Rectal smooth muscle tissue (tissue), 1 donor: ENCODE data around the gene ASIC5.
"Not testable (repeated sequence)": the region's sequence is repeated elsewhere in the genome, so short reads cannot be mapped to it uniquely, and the experiment has no call there.

Experiments
- H3K27ac ChIP-seq: one replicate; pipeline ENCODE4 v1.7.0; 2013; ENCODE audit warnings: low read depth, low read length, inconsistent platforms
- H3K27me3 ChIP-seq: one replicate; pipeline ENCODE4 v1.7.0; 2013; ENCODE audit warnings: low read length; ENCODE audit not compliant: control insufficient read depth, insufficient read depth
- H3K36me3 ChIP-seq: one replicate; pipeline ENCODE4 v1.7.0; 2013; ENCODE audit warnings: low read length; ENCODE audit not compliant: control insufficient read depth, insufficient read depth
- H3K4me1 ChIP-seq: one replicate; pipeline ENCODE4 v1.7.0; 2013; ENCODE audit warnings: low read length; ENCODE audit not compliant: control insufficient read depth, insufficient read depth
- H3K4me3 ChIP-seq: one replicate; pipeline ENCODE4 v1.7.0; 2013; ENCODE audit warnings: low read length
- H3K9ac ChIP-seq: one replicate; pipeline ENCODE4 v1.7.0; 2013; ENCODE audit warnings: low read length

ASIC5 gene

DNA sequence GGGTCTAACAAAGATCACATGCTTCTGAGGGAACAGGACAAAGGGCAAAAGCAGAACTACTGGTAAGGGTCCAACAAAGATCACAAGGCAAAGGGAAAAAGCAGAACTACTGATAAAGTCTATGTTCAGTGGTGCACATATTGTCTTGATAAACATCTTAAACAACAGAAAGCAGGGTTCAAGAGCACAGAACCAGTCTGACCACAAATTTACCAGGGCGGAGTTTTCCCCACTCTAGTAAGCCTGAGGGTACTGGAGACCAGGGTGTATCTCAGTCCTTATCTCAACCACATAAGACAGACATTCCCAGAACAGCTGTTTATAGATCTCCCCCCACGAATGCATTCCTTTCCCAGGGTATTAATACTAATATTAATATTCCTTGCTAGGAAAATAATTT, 32.3 kb upstream of the ASIC5 start:
- not testable (repeated sequence) for H3K27ac ChIP-seq, H3K27me3 ChIP-seq, H3K4me3 ChIP-seq, H3K36me3 ChIP-seq, H3K9ac ChIP-seq, H3K4me1 ChIP-seq

GRCh38 chr4:155891058-155891457, 25.0 kb upstream of the ASIC5 start:
- H3K4me1 ChIP-seq = no peaks in the 10 kb centered on the region
- no peaks in the 10 kb centered on the region for H3K36me3 ChIP-seq
- H3K27ac ChIP-seq = no peak overlapping the region
- H3K9ac ChIP-seq = no peak overlapping the region
- no peaks in the 10 kb centered on the region for H3K27me3 ChIP-seq
- H3K4me3 ChIP-seq = no peak overlapping the region

DNA sequence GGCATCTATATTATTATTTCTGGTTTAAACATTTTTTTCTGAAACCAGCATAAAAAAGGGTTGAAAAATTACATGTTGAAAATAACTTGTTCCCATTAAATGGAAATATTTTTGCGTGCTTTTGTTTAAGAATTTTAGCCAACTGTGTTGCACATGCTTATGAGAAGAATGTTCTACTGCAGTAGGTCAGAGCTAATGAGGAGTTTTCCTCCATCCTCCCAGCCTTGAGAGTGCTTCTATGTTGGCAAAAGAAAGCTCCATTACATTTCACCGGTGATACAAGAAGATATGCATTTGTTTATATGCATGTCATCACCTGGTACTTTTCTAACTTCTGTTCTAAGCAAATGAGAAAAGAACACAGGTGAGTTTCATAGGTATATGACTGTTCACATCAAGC, 23.9 kb upstream of the ASIC5 start:
- Histone ChIP-seq H3K4me3 (no peak overlapping the region), H3K36me3 (no peaks in the 10 kb centered on the region), H3K27ac (no peak overlapping the region), H3K27me3 (no peaks in the 10 kb centered on the region), H3K9ac (no peak overlapping the region), H3K4me1 (no peaks in the 10 kb centered on the region)

DNA sequence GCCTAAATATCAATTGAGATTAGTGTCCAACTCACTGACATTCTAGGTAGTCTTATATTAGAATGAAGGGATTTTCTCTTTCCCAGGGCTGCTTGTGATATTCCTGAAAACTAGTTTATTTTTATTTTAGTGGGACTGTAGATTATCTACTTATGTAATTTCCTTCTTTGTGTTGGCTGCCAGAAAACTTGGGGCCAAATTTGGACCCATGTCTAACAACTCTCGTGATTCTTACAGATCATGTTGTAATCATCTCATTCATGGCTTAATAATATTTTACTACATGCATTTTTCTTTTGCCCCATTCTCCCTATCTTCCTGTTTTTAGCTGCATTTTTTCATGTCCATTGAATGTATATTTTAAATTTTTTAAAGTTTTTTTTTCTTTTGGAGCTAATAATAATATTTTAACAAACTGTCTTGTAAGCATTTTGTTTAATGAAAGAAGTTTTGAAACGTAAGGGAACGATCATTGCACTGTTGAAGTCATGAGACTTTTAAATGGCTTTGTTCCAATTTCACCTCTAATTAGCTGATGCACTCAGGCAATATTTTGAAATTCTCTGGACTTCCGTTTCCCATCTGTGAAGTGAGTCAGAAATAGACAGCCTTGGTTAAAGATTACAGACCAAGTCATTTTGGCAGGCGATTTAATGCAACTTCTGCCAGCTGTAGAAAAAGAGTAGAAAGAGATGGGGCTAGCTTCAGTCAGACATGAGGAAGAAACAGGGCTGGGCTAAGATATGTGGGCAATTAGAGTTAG, 23.1 kb upstream of the ASIC5 start:
- H3K36me3 ChIP-seq = no peaks in the 10 kb centered on the region

GRCh38 chr4:155887847-155888570, 21.9 kb upstream of the ASIC5 start:
- Histone ChIP-seq H3K27ac (no peak overlapping the region), H3K4me1 (no peaks in the 10 kb centered on the region), H3K9ac (no peak overlapping the region), H3K4me3 (no peak overlapping the region), H3K27me3 (no peaks in the 10 kb centered on the region), H3K36me3 (no peaks in the 10 kb centered on the region)

More for the DNA sequence above, 23.1 kb upstream of the ASIC5 start:
- Histone ChIP-seq H3K4me3 (no peak overlapping the region), H3K27ac (no peak overlapping the region), H3K4me1 (no peaks in the 10 kb centered on the region), H3K9ac (no peak overlapping the region), H3K27me3 (no peaks in the 10 kb centered on the region)

- no peak overlapping the region for H3K4me3 ChIP-seq
- H3K27ac ChIP-seq = no peak overlapping the region
- no peaks in the 10 kb centered on the region for H3K36me3 ChIP-seq
- no peak overlapping the region for H3K9ac ChIP-seq
- no peaks in the 10 kb centered on the region for H3K4me1 ChIP-seq
- no peaks in the 10 kb centered on the region for H3K27me3 ChIP-seq
Measured at GRCh38 chr4:155887045-155887444, 21.0 kb upstream of the ASIC5 start.

DNA sequence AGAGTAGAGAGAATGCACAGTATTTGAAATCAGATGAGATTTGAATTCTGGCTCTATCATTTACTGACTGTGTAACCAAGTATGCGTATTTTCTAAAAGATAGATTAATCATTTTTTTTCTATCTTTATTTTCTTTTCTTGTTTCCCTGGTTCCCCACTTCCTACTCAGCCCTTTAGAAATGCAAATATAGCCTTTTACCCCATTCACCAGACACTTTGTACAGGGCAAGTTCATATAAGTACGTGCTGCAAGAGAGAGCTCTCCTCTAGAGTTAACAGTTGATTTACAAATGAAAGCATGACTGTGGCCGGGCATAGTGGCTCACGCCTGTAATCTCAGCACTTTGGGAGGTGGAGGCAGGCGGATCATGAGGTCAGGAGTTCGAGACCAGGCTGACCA, 19.6 kb upstream of the ASIC5 start:
- Histone ChIP-seq H3K4me1 (no peaks in the 10 kb centered on the region), H3K36me3 (no peaks in the 10 kb centered on the region), H3K27ac (no peak overlapping the region), H3K9ac (no peak overlapping the region), H3K27me3 (no peaks in the 10 kb centered on the region), H3K4me3 (no peak overlapping the region)

- no peak overlapping the region for H3K9ac ChIP-seq
- H3K36me3 ChIP-seq = no peaks in the 10 kb centered on the region
- no peaks in the 10 kb centered on the region for H3K4me1 ChIP-seq
- no peak overlapping the region for H3K27ac ChIP-seq
- H3K27me3 ChIP-seq = no peaks in the 10 kb centered on the region
- H3K4me3 ChIP-seq = no peak overlapping the region
Measured at GRCh38 chr4:155883895-155884294, 17.8 kb upstream of the ASIC5 start.

GRCh38 chr4:155881555-155881954, 15.5 kb upstream of the ASIC5 start:
- no peaks in the 10 kb centered on the region for H3K27me3 ChIP-seq
- H3K4me3 ChIP-seq = no peak overlapping the region
- no peak overlapping the region for H3K27ac ChIP-seq
- H3K4me1 ChIP-seq = no peaks in the 10 kb centered on the region
- no peak overlapping the region for H3K9ac ChIP-seq
- no peaks in the 10 kb centered on the region for H3K36me3 ChIP-seq

GRCh38 chr4:155879767-155880166, 13.7 kb upstream of the ASIC5 start:
- no peak overlapping the region for H3K4me3 ChIP-seq
- no peaks in the 10 kb centered on the region for H3K36me3 ChIP-seq
- no peak overlapping the region for H3K27ac ChIP-seq
- H3K4me1 ChIP-seq = no peaks in the 10 kb centered on the region
- H3K9ac ChIP-seq = no peak overlapping the region
- no peaks in the 10 kb centered on the region for H3K27me3 ChIP-seq

GRCh38 chr4:155878611-155879010, 12.5 kb upstream of the ASIC5 start:
- H3K4me3 ChIP-seq = no peak overlapping the region
- H3K4me1 ChIP-seq = no peaks in the 10 kb centered on the region
- H3K27me3 ChIP-seq = no peaks in the 10 kb centered on the region
- H3K36me3 ChIP-seq = no peaks in the 10 kb centered on the region
- no peak overlapping the region for H3K9ac ChIP-seq
- no peak overlapping the region for H3K27ac ChIP-seq

DNA sequence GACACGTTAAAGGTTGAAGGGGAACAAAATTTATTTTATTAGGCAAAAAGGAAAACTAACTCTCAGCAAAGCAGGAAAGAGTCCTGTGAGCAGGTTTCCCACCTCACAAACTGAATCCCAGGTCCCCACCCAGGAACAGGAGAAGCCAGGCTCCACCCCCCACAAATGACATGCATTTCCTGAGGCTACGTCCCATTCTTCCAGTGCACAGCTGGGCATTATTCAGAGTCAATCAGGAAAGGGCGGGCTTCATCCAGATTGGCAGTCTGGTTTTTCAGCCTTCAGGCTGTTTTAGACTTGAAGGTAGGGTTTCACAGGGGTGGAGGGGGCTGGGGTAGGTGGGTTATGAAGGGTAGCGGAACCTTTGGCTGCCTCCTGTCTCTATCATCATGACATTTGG, 11.9 kb upstream of the ASIC5 start:
- Histone ChIP-seq H3K27ac (no peak overlapping the region), H3K9ac (no peak overlapping the region), H3K27me3 (no peaks in the 10 kb centered on the region), H3K36me3 (no peaks in the 10 kb centered on the region), H3K4me3 (no peak overlapping the region), H3K4me1 (no peaks in the 10 kb centered on the region)

- H3K9ac ChIP-seq = no peak overlapping the region
- H3K36me3 ChIP-seq = no peaks in the 10 kb centered on the region
- no peaks in the 10 kb centered on the region for H3K27me3 ChIP-seq
- no peaks in the 10 kb centered on the region for H3K4me1 ChIP-seq
- no peak overlapping the region for H3K27ac ChIP-seq
- H3K4me3 ChIP-seq = no peak overlapping the region
Measured at GRCh38 chr4:155875878-155876277, 9.8 kb upstream of the ASIC5 start.
